ENCODE measurements around the gene PLCG2.
A peak's percentile ranks its signal among the peaks of the same experiment; 100 is the strongest.

The PLCG2 gene

GRCh38 chr16:81774348-81774747 lies 4.7 kb upstream of the PLCG2 start:
- no peaks in the 10 kb centered on the region for H3K9me3 Mint-ChIP-seq
- no peak for DNase-seq (ENCODE audit: low spot score in 2 of 2)
- H3K4me1 Mint-ChIP-seq = peaks cover 7% of the 10 kb centered on the region
- peaks cover 5% of the 10 kb centered on the region for H3K36me3 Mint-ChIP-seq
- H3K27ac Mint-ChIP-seq = no peak overlapping the region
- H3K4me3 Mint-ChIP-seq = no peak overlapping the region
- no peak for ATAC-seq

GRCh38 chr16:81775570-81775969 lies 3.5 kb upstream of the PLCG2 start:
- DNase-seq (ENCODE audit: low spot score in 2 of 2) (no peak), ATAC-seq (no peak)
- Mint-ChIP-seq H3K9me3 (no peaks in the 10 kb centered on the region), H3K4me3 (no peak overlapping the region), H3K27ac (no peak overlapping the region), H3K4me1 (peaks cover 16% of the 10 kb centered on the region), H3K36me3 (no peaks in the 10 kb centered on the region)

GRCh38 chr16:81778231-81778630 lies 860 bp upstream of the PLCG2 start:
- Mint-ChIP-seq H3K36me3 (no peaks in the 10 kb centered on the region), H3K4me1 (peaks cover 22% of the 10 kb centered on the region), H3K27ac (peak overlapping the region; percentile 73), H3K4me3 (peak overlapping the region; percentile 80), H3K9me3 (no peaks in the 10 kb centered on the region)
- no peak for DNase-seq (ENCODE audit: low spot score in 2 of 2)
- ATAC-seq = no peak

- H3K4me3 Mint-ChIP-seq = peak overlapping the region; percentile 80
- ATAC-seq (peak; percentile 39), DNase-seq (ENCODE audit: low spot score in 2 of 2) (no peak)
- H3K36me3 Mint-ChIP-seq = no peaks in the 10 kb centered on the region
- H3K27ac Mint-ChIP-seq = peak overlapping the region; percentile 64
- H3K9me3 Mint-ChIP-seq = no peaks in the 10 kb centered on the region
- peaks cover 22% of the 10 kb centered on the region for H3K4me1 Mint-ChIP-seq
Measured at GRCh38 chr16:81779536-81780320, 637 bp downstream of the PLCG2 start.

- no peaks in the 10 kb centered on the region for H3K36me3 Mint-ChIP-seq
- no peak for ATAC-seq
- no peak for DNase-seq (ENCODE audit: low spot score in 2 of 2)
- peaks cover 22% of the 10 kb centered on the region for H3K4me1 Mint-ChIP-seq
- peak overlapping the region; percentile 80 for H3K4me3 Mint-ChIP-seq
- no peaks in the 10 kb centered on the region for H3K9me3 Mint-ChIP-seq
- no peak overlapping the region for H3K27ac Mint-ChIP-seq
Measured at GRCh38 chr16:81780350-81780749, 1.3 kb downstream of the PLCG2 start.

GRCh38 chr16:81782236-81782635 lies 3.1 kb downstream of the PLCG2 start:
- H3K36me3 Mint-ChIP-seq = no peaks in the 10 kb centered on the region
- DNase-seq (ENCODE audit: low spot score in 2 of 2) = no peak
- no peak overlapping the region for H3K4me3 Mint-ChIP-seq
- H3K27ac Mint-ChIP-seq = no peak overlapping the region
- ATAC-seq = no peak
- no peaks in the 10 kb centered on the region for H3K9me3 Mint-ChIP-seq
- H3K4me1 Mint-ChIP-seq = peaks cover 22% of the 10 kb centered on the region

- ATAC-seq = no peak
- DNase-seq (ENCODE audit: low spot score in 2 of 2) = no peak
- H3K9me3 Mint-ChIP-seq = no peaks in the 10 kb centered on the region
- peaks cover 15% of the 10 kb centered on the region for H3K4me1 Mint-ChIP-seq
- no peak overlapping the region for H3K27ac Mint-ChIP-seq
- no peaks in the 10 kb centered on the region for H3K36me3 Mint-ChIP-seq
- no peak overlapping the region for H3K4me3 Mint-ChIP-seq
Measured at GRCh38 chr16:81784072-81784795, 5.1 kb downstream of the PLCG2 start.

GRCh38 chr16:81785138-81785924 lies 6.2 kb downstream of the PLCG2 start:
- ATAC-seq (no peak), DNase-seq (ENCODE audit: low spot score in 2 of 2) (no peak)
- no peaks in the 10 kb centered on the region for H3K9me3 Mint-ChIP-seq
- H3K36me3 Mint-ChIP-seq = no peaks in the 10 kb centered on the region
- H3K4me3 Mint-ChIP-seq = no peak overlapping the region
- peaks cover 12% of the 10 kb centered on the region for H3K4me1 Mint-ChIP-seq
- H3K27ac Mint-ChIP-seq = no peak overlapping the region

- Mint-ChIP-seq H3K27ac (no peak overlapping the region), H3K4me1 (peaks cover 13% of the 10 kb centered on the region), H3K4me3 (no peak overlapping the region), H3K9me3 (no peaks in the 10 kb centered on the region), H3K36me3 (no peaks in the 10 kb centered on the region)
- DNase-seq (ENCODE audit: low spot score in 2 of 2) = no peak
- ATAC-seq = no peak
Measured at GRCh38 chr16:81786321-81786720, 7.2 kb downstream of the PLCG2 start.

- ATAC-seq (no peak), DNase-seq (ENCODE audit: low spot score in 2 of 2) (no peak)
- no peaks in the 10 kb centered on the region for H3K9me3 Mint-ChIP-seq
- H3K36me3 Mint-ChIP-seq = no peaks in the 10 kb centered on the region
- H3K4me3 Mint-ChIP-seq = no peak overlapping the region
- H3K4me1 Mint-ChIP-seq = peaks cover 13% of the 10 kb centered on the region
- H3K27ac Mint-ChIP-seq = no peak overlapping the region
Measured at GRCh38 chr16:81786868-81787267, 7.8 kb downstream of the PLCG2 start.

- no peak for DNase-seq (ENCODE audit: low spot score in 2 of 2)
- Mint-ChIP-seq H3K9me3 (no peaks in the 10 kb centered on the region), H3K36me3 (no peaks in the 10 kb centered on the region), H3K4me3 (no peak overlapping the region), H3K4me1 (peaks cover 13% of the 10 kb centered on the region), H3K27ac (no peak overlapping the region)
- no peak for ATAC-seq
Measured at GRCh38 chr16:81787659-81788058, 8.6 kb downstream of the PLCG2 start.

GRCh38 chr16:81790277-81790676 lies 11.2 kb downstream of the PLCG2 start:
- no peak overlapping the region for H3K27ac Mint-ChIP-seq
- H3K4me3 Mint-ChIP-seq = no peak overlapping the region
- H3K36me3 Mint-ChIP-seq = no peaks in the 10 kb centered on the region
- ATAC-seq (no peak), DNase-seq (ENCODE audit: low spot score in 2 of 2) (no peak)
- no peaks in the 10 kb centered on the region for H3K9me3 Mint-ChIP-seq
- peaks cover 13% of the 10 kb centered on the region for H3K4me1 Mint-ChIP-seq

- no peak for DNase-seq (ENCODE audit: low spot score in 2 of 2)
- Mint-ChIP-seq H3K36me3 (no peaks in the 10 kb centered on the region), H3K4me1 (peaks cover 14% of the 10 kb centered on the region), H3K27ac (peak overlapping the region; percentile 48), H3K9me3 (no peaks in the 10 kb centered on the region), H3K4me3 (no peak overlapping the region)
- no peak for ATAC-seq
Measured at GRCh38 chr16:81790830-81791435, 11.8 kb downstream of the PLCG2 start.

- H3K9me3 Mint-ChIP-seq = no peaks in the 10 kb centered on the region
- H3K4me3 Mint-ChIP-seq = no peak overlapping the region
- no peaks in the 10 kb centered on the region for H3K36me3 Mint-ChIP-seq
- DNase-seq (ENCODE audit: low spot score in 2 of 2) = no peak
- peaks cover 33% of the 10 kb centered on the region for H3K4me1 Mint-ChIP-seq
- ATAC-seq = no peak
- no peak overlapping the region for H3K27ac Mint-ChIP-seq
Measured at GRCh38 chr16:81792828-81793227, 13.7 kb downstream of the PLCG2 start.

- no peak overlapping the region for H3K27ac Mint-ChIP-seq
- no peaks in the 10 kb centered on the region for H3K9me3 Mint-ChIP-seq
- H3K4me1 Mint-ChIP-seq = peaks cover 43% of the 10 kb centered on the region
- ATAC-seq (no peak), DNase-seq (ENCODE audit: low spot score in 2 of 2) (no peak)
- H3K36me3 Mint-ChIP-seq = no peaks in the 10 kb centered on the region
- no peak overlapping the region for H3K4me3 Mint-ChIP-seq
Measured at GRCh38 chr16:81795193-81795592, 16.1 kb downstream of the PLCG2 start.
